Hematopoietic multipotent progenitor cell treated with erythropoietin and hydrocortisone succinate and interleukin-3 and kit ligand, for 17 days (in vitro differentiated cells): ENCODE data around the gene MCU.
A peak's percentile ranks its signal among the peaks of the same experiment; 100 is the strongest.
"Not testable (repeated sequence)": the region's sequence is repeated elsewhere in the genome, so short reads cannot be mapped to it uniquely, and the experiment has no call there.

ENCODE experiments used
- DNase-seq: peaks from one replicate; pipeline ENCODE4 v3.0.0-alpha.2; 2015; ENCODE audit warnings: low spot score

MCU gene

DNA sequence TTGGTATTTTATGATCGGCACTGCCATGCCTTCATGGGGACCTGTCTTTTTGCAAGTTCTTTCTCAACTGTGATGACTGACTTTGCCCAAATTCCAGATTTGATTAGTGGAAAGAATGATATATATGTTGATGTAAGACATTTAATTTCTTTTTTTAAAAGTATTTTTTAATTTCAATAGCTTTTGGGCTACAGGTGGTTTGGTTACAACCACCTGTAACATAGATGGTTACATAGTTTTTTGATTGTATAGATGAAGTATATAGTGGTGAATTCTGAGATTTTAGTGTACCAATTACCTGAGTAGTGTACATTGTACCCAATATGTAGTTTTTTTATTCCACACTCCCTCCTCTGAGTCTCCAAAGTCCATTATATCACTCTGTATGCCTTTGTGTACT lies 69.6 kb downstream of the MCU start:
- no peak for DNase-seq

DNA sequence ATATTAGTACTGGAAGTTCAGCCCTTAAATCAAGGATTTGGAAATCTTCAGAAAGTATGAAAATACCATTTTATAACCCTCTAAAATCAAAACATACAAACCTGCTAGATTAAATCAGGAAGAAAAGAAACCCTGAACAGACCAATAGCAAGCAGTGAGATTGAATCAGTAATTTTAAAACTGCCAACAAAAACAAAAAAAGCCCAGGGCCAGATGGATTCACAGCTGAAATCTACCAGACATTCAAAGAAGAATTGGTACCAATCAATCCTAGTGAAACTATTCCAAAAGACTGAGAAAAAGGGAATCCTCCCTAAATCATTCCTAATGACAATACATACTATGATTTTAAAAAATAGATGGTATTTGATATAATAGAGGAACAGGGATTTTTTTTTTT lies 70.1 kb downstream of the MCU start:
- no peak for DNase-seq

DNA sequence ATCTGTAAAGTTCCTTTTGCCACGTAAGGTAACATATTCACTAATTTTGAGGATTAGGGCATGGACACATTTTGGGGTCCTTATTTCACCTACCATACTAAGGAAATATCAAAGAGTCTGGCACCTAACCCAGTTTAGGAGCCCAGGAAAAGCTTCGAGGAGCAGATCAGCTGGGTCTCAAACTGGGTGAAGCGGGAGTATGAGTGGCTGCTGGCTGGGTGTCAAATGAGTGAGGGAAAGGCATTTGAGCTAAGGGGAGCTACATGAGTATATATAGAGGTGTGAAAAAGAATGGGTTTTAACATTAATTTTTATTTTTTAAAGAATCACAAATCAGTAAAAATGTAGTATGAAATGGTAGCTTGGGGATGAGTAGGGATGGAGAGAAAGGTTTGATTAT lies 71.3 kb downstream of the MCU start:
- no peak for DNase-seq

DNA sequence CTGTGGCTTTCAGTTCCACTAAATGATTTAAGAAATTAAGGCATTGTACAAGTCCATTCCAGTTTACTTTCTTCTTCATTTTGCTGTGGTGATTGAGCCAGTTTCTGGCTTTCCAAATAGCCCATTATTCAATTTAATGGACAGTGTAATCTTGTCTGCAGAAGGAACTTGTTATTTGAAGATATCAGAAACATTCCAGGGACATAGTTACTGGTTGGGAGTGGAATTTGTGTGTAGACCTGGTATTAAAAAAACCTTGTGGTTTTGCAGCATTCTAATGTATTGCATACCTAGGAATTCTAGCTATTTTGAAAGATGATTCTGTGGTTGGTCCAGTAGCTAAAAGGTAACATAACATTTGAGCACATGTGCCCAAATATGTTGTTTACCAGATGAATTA lies 72.2 kb downstream of the MCU start:
- no peak for DNase-seq

DNA sequence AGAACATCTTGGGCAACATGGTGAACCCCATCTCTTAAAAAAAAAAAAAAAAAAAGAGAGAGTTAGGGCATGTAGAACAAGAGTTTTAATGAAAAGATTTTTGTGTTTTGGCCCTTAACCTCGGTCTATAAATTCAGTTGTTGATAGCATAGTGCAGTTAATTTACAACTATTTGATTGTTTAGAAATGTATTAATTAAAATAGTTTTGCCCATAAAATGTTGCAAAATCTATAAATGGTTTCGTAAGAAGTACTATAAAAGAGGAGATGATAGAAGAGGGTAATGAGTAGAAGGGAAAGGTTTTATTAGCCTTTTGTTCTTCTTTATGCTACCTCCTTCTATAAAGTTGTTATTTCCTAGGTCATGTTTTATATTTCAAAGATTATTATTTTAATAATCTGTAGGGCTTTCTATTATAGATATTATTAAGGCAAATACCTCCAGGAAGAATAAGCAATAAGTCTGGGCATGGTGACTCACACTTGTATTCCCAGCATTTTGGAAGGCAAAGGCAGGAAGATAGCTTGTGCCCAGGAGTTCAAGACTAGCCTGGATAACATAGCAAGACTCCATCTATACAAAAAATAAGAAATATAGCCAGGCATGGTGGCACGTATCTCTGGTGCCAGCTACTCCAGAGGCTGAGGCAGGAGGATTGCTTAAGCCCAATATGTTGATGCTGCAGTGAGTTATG lies 73.3 kb downstream of the MCU start:
- DNase-seq = no peak

DNA sequence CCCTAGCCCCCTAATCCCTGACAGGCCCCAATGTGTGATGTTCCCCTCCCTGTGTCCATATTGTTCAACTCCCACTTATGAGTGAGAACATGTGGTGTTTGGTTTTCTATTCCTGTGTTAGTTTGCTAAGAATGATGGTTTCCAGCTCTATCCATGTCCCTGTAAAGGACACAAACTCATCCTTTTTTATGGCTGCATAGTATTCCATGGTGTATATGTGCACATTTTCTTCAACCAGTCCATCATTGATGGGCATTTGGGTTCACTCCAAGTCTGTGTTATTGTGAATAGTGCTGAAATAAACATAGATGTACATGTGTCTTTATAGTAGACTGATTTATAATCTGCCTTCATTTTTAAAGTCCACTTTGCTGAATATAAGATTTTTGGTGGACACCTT lies 79.3 kb downstream of the MCU start:
- not testable (repeated sequence) for DNase-seq

DNA sequence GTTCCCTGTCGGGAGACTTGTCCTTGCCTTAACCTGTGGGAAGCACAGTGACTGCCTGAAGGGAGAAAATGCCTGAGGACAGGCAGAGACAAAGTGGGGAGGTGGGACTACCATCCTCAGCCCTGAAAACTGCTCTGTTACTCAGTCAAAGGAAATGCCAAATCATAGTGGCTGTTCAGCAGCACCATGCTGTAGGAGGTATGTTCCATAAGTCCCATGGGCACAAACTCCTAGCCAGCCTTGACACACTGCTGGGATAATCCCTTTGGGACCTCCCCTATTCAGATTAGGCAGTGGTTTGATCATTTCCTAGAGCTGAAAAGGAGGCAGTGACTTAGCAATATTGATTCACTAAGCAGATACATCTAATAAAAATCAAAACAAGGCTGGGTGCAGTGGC lies 80.1 kb downstream of the MCU start:
- no peak for DNase-seq

DNA sequence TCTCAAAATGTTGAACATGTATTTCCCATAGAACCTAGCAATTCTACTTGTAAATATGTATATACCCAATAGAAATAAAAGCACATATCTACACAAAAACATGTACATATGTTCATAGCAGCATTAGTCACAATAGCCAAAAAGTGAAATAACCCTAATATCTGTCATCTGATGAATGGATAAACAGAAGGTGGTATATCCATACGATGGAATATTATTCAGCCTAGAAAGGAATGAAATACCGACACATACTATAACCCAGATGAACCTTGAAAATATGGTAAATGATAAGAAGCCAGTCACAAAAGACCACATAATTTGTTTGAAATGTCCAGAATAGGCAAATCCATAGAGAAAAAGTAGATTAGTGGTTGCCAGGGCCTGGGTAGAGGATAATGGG lies 87.9 kb downstream of the MCU start:
- DNase-seq = no peak

DNA sequence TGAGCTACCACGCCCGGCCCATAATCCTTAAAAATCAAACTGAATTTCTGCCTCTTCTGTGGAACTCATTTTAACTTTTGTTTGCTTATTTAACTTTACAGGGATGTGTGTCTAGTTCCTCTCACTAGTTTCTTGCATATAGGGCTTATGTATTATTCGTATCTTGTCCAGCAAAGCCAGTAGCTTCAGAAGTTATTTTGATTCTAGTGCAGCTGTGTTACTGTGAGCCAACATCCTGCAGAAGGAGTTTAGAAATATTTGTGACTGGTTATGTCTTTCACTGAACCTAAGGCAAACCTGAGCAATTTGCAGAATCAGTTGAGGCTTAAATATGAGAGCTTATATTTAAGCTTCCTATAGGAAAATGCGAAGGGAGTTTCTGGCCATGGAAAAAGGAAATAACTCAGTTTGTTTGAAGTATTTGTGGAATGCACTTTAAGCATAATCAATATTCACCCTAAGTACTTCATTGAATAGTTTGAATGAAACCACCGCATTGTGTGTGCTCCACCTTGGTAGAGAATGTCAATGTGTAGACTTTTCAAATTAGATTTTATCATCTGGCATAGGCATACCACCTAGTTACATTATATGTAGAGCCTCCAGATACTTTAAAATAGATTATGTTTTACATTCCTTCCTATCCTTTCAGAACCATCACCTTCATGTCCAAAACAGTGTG lies 90.8 kb downstream of the MCU start:
- no peak for DNase-seq

DNA sequence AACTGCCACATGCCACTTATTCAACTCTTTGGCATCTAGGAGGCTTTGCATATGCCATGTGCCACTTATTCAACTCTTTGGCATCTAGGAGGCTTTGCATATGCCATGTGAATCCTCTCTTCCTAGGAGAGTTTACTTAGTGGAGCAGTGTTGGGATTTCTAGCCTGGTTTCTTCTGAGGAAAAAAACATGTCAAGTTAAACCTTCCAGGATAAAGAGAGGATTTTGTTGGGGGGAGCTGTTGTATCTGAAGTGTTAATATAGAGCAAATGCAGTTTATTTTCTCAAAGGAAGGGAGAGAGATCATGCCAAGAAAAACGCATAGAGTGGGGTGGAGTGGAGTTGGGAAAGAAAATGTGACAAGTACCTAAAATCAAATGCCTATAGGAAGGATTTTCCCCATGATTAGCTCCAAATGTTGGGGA lies 91.5 kb downstream of the MCU start:
- DNase-seq = no peak

DNA sequence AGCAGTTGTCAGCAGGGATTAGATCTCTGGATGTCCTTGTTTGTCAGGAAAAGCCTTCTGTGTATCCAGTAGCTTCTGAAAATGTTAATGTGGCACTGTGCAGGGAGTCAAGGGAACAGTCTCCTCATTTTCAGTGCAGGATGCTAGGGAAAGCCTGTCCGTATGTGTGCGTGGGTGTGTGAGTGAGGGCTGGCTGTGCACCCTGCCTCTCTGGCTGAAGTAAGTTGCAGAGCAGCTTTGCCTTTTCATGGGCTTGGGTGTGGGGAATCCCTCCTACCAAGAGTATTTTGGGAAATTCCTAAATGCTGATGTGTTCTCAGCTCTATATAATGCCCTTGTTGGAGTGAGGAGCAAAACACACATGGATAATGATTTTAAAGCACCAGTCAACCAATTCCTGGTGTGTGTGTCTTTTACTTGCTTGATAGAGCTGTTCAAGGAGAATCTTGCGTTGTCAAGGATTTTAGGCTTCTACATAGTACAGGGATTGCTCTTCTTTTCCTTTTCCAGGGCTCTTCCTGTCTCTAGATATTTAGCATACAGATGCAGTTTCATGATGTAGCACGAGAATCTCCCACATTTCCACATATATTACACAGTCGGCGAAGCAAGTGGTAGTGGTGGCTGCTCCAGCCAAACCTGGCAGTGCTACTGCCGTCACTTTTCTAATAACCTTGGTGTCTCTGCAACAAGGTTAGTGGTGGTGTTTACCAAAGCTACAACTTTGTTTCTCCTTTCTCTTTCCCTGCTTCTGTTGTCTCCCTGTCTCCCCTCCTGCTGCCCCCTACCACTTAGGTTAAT lies 92.8 kb downstream of the MCU start:
- DNase-seq = no peak

DNA sequence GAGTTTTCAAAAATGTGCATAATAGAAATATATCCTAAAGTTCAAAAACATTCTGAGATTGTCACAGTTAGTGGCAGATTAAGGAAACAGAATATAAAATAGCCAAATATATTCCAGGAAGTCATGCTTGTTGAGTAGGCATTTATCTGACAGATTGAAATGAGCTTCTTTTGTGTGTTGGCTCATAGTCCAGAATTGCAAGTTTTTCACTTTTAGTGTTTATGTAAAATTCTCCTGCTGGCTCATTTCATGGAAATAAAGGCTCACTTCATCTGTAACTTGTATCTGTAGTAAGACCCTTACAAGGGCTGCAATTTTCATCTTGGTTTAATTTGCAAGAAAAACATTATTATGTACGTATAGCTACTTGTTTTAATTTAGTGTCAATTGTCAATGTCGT lies 93.5 kb downstream of the MCU start:
- no peak for DNase-seq

DNA sequence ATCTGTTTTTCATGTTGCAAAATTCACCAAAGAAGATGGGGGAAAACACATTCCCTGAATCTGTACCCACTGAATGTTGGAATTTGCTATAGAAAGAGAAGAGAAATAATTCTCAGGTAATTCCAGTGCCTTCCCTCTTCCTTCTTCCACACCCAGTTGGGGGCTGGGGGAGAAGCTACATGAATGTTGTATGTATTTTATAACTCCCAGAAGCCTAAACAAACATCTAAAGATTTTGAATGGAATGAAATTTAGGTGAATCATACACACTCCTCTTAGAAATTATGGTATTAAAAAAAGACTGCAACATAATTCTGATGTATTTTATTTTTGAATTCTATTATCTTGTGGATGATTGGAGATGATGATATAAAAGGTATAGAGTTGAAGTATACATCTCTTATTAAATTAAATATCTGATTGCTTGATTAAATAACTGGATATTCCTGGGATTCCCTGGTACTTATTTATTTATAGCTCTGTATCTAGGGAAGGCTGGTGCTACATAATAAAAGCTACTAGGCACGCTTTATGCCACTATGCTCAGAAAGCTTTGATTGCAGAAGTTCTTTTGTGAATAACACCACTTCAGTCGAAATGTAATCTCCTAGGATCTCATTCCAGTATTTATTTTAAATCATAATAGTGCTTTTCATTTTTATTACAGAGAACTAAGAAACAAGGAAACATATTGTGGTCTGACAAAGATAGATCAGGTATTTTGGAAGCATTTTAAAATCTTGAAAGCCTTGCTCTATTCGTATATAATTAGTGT lies 98.5 kb downstream of the MCU start:
- DNase-seq = no peak

DNA sequence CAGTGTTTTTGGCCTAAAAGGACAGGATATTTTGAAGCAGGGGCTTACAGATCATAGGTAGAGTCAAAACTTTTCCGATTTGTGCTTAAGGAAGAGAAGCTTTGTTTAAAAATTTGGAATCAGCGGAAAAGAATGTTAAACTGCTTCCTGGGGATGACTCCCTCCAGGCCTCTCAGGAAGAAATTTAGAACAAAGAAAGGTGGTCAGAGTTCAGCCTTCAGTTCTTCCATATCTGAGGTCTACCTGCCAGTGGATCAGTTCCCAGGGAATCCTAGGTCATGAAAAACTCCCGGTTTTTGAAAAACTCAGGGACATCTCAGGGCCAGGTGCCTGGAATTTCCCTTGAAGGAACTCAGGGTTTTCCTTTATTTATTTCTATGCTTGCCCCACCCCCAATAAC lies 100.3 kb downstream of the MCU start:
- no peak for DNase-seq

DNA sequence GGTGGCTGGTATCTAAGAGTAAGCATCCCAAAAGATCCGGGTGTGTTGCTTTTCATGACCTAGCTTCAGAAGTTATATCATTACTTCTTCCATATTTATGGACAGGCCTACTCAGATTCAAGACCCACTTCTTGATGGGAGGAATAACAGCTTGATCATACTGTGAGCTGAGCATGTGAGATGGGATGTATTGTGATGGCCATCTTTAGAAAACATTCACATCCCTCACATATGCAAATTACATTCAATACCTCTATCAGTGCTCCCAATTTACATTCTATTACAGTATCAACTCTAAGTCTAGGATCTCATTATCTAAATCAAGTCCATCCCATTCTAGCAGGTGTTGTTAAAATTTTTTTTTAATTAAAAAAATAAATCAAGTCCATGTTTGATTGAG lies 101.8 kb downstream of the MCU start:
- DNase-seq = no peak

DNA sequence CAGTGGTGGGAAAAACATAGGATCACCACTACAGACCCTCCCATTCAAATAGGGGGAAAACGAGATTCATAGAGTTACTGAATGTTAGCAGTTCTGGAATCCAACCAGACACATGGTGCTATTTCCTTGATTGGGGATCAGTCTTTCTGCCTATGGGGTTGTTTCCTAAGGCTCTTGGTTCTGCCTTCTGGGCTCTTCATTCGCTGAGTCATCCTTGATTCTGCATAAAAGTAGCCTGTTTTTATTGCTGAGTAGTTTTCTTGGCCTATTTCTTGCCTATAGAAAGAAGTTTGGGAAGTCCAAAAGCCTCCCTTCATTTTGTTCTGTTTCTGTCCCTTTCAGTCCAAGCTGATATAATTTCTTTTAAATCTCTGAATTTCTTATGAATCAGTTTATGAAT lies 102.3 kb downstream of the MCU start:
- DNase-seq = peak; percentile 10

DNA sequence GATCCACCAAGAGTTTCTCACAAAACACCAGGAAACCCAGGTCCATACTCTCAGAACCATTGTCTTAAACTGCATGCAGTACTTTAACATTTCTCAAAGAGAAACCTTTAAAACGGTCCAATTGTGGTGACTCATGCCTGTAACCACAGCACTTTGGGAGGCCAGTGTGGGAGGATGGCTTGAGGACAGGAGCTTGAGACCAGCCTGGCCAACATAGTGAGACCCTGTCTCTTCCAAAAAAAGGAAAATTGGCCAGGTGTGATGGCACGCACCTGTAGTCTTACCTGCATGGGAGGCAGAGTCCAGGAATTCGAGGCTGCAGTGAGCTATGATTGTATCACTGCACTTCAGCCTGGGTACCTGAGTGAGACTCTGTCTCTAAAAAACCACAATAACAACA lies 104.1 kb downstream of the MCU start:
- no peak for DNase-seq

DNA sequence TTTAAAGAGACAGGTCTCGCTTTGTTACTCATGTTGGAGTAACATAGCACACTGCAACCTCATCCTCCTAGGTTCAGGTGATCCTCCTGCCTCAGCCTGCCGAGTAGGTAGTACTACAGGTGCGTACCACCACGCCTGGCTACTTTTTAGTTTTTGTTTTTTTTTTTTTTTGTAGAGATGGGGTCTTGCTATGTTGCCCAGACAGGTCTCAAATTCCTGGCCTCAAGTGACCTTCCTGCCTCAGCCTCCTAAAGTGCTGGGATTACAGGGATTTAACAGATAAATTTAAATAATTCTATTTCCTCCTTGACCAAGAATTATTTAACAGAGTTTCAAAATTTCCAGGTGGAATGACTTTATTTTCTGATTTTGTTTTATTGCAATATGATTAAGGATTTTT lies 104.6 kb downstream of the MCU start:
- no peak for DNase-seq

DNA sequence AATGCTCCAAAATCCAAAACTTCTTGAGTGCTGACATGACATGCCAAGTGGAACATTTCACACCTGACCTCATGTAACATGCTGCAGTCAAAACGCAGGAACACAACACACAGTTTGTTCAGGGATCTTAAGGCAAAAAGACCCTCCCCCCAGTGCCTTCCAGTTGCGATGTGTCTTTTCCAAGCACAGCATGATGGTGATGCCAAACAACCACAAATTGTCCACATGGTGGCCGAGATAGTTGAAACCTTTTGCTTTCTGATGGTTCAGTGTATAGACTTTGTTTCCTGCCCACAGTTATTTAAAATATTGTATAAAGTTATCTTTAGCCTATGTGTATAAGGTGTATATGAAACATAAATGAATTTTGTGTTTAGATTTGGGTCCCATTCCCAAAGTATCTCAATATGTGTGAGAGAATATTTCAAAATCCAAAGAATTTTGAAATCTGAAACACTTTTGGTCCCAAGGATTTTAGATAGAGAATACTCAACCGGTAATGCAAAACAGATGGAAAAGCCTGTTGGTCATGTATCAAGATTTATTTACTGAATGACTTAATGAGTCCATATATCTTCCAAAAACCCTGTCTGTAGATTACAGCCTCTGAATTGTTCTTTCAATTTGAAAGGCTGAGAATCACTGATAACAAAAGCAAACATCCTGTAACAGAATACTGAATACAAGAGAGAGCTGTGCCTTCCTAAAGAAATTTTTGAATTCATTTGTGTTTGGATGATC lies 108.2 kb downstream of the MCU start:
- no peak for DNase-seq

DNA sequence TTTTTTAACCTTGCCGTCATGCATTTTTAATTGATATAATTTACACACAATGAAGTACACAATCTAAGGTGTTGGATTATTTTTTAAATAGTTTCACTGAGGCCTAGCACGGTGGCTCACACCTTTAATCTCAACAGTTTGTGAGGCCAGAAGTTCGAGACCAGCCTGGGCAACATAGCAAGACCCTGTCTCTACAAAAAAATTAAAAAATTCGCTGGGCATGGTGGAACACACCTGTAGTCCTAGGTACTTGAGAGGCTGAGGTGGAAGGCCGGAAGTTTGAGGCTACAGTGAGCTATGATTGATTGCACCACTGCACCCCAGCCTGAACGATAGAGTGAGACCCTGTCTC lies 108.8 kb downstream of the MCU start:
- no peak for DNase-seq

DNA sequence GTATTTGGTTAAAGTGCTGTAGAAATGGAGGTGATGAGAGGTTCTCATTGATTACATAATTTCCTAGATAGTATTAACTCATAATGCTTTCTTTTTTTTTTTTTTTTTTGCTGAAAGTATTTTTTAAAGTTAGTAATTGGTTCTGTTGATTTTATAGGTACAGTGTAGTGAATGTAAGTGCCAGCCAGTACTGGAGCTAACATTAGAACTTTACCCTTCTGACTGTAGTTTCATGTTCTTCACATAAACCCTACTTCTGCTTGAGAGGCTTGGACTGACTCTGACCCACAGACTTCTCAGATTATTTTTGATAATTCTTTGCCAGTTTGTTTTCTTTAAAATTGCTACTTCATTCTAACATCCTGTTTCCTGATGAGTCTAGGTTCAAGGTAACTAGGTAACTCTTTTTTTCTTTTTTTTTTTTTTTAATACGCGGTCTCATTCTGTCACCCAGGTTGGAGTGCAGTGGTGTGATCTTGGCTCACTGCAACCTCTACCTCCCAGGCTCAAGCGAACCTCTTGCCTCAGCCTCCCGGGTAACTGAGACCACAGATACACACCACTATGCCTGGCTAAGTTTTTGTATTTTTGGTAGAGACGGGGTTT lies 109.4 kb downstream of the MCU start:
- DNase-seq = no peak
